GM23338 (cell line): ENCODE measurements around the gene IMMP2L.

Experiments used
- CREB1 ChIP-seq: fragments of 250-450 bp; sonication (Bioruptor Pico); IDR thresholded peaks from 2 replicates; pipeline ENCODE4 v1.5.0; 2020; ENCODE audit warnings: low read depth, mild to moderate bottlenecking, moderate library complexity
- CTCF ChIP-seq, 2 experiments: fragments of 200-600 bp in 1 of 2; sonication (generic) in 1 of 2; conservative IDR thresholded peaks; 2 replicates each; pipeline versions ENCODE4 v1.5.1 to v1.6.1; 2016 to 2017; ENCODE audit warnings: antibody characterized with exemption in 2 of 2, low read depth in 2 of 2, mild to moderate bottlenecking in 2 of 2, moderate library complexity in 1 of 2
- EZH2 ChIP-seq: fragments of 200-600 bp; sonication (generic); IDR thresholded peaks from one replicate; pipeline ENCODE4 v1.8.0; 2017; ENCODE audit warnings: antibody characterized with exemption, mild to moderate bottlenecking, low read depth; ENCODE audit not compliant: unreplicated experiment
- EZH2phosphoT487 ChIP-seq: fragments of 200-600 bp; sonication (generic); IDR thresholded peaks from one replicate; pipeline ENCODE4 v1.8.1; 2018; ENCODE audit warnings: antibody characterized with exemption; ENCODE audit not compliant: unreplicated experiment
- JUNB ChIP-seq: IDR thresholded peaks from one replicate; pipeline ENCODE4 v1.6.1; 2016; ENCODE audit warnings: antibody characterized with exemption; ENCODE audit not compliant: unreplicated experiment
- POLR2AphosphoS5 ChIP-seq: IDR thresholded peaks from 2 replicates; pipeline ENCODE4 v1.6.1; 2016; ENCODE audit warnings: antibody characterized with exemption, low read depth
- ZNF331 ChIP-seq: fragments of 250-450 bp; sonication (Bioruptor Pico); IDR thresholded peaks from 2 replicates; pipeline ENCODE4 v1.5.0; 2020; ENCODE audit warnings: low read depth, mild to moderate bottlenecking, moderate library complexity
- TF ChIP-seq, protein P1 (sequence below): IDR thresholded peaks from one replicate; pipeline ENCODE4 v1.6.1; 2018; ENCODE audit warnings: antibody characterized with exemption; ENCODE audit not compliant: unreplicated experiment

- TF ChIP-seq, protein P1, sequence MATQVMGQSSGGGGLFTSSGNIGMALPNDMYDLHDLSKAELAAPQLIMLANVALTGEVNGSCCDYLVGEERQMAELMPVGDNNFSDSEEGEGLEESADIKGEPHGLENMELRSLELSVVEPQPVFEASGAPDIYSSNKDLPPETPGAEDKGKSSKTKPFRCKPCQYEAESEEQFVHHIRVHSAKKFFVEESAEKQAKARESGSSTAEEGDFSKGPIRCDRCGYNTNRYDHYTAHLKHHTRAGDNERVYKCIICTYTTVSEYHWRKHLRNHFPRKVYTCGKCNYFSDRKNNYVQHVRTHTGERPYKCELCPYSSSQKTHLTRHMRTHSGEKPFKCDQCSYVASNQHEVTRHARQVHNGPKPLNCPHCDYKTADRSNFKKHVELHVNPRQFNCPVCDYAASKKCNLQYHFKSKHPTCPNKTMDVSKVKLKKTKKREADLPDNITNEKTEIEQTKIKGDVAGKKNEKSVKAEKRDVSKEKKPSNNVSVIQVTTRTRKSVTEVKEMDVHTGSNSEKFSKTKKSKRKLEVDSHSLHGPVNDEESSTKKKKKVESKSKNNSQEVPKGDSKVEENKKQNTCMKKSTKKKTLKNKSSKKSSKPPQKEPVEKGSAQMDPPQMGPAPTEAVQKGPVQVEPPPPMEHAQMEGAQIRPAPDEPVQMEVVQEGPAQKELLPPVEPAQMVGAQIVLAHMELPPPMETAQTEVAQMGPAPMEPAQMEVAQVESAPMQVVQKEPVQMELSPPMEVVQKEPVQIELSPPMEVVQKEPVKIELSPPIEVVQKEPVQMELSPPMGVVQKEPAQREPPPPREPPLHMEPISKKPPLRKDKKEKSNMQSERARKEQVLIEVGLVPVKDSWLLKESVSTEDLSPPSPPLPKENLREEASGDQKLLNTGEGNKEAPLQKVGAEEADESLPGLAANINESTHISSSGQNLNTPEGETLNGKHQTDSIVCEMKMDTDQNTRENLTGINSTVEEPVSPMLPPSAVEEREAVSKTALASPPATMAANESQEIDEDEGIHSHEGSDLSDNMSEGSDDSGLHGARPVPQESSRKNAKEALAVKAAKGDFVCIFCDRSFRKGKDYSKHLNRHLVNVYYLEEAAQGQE: no peak
- TF ChIP-seq EZH2 (no peak), CTCF (conservative IDR thresholded peaks at IDR 0.05; ENCODE audit: low read depth in 2 of 2) (no peak), CREB1 (CRISPR knock-in tag) (no peak), POLR2AphosphoS5 (no peak), JUNB (no peak), EZH2phosphoT487 (no peak), ZNF331 (CRISPR knock-in tag) (no peak)
Observed at GRCh38 chr7:110647266-110647665, 915.0 kb downstream of the IMMP2L start.
